Measurements from ENCODE around the gene BRSK2.

BRSK2 gene

GRCh38 chr11:1453611-1454034 lies 63.9 kb downstream of the BRSK2 start:
- TF ChIP-seq ZFP30 (CRISPR knock-in tag; IDR thresholded peaks at IDR 0.05): no peak
- TF ChIP-seq PATZ1 (CRISPR knock-in tag; IDR thresholded peaks at IDR 0.05; ENCODE audit: borderline replicate concordance): no peak
- no peak for TF ChIP-seq ZNF8 (CRISPR knock-in tag; IDR thresholded peaks at IDR 0.05)
- TF ChIP-seq ESRRG (CRISPR knock-in tag; IDR thresholded peaks at IDR 0.05): no peak
- TF ChIP-seq GLIS3 (CRISPR knock-in tag; IDR thresholded peaks at IDR 0.05): no peak
- no peak for TF ChIP-seq CSDC2 (CRISPR knock-in tag; IDR thresholded peaks at IDR 0.05)
- no peak for TF ChIP-seq ZNF70 (CRISPR knock-in tag; IDR thresholded peaks at IDR 0.05)
- no peak for TF ChIP-seq ZC3H10 (CRISPR knock-in tag; IDR thresholded peaks at IDR 0.05)
- no peak for TF ChIP-seq ARNTL (CRISPR knock-in tag; IDR thresholded peaks at IDR 0.05; ENCODE audit: borderline replicate concordance, low read depth)
- TF ChIP-seq TOX (CRISPR knock-in tag; IDR thresholded peaks at IDR 0.05; ENCODE audit: borderline replicate concordance): no peak
- no peak for TF ChIP-seq PPARA (CRISPR knock-in tag; IDR thresholded peaks at IDR 0.05; ENCODE audit: borderline replicate concordance)
- TF ChIP-seq BACH2 (CRISPR knock-in tag; IDR thresholded peaks at IDR 0.05; ENCODE audit: borderline replicate concordance): no peak
- no peak for TF ChIP-seq CSRNP3 (CRISPR knock-in tag; IDR thresholded peaks at IDR 0.05)
- ATAC-seq: peak; percentile 16; the same call in 2 of the 3 replicates

GRCh38 chr11:1454576-1454975 lies 64.8 kb downstream of the BRSK2 start:
- no peak for TF ChIP-seq TSHZ2 (CRISPR knock-in tag; IDR thresholded peaks at IDR 0.05)
- TF ChIP-seq ZC3H10 (CRISPR knock-in tag; IDR thresholded peaks at IDR 0.05): no peak
- TF ChIP-seq CREB5 (CRISPR knock-in tag; IDR thresholded peaks at IDR 0.05; ENCODE audit: low read depth): no peak
- TF ChIP-seq PPARA (CRISPR knock-in tag; IDR thresholded peaks at IDR 0.05; ENCODE audit: borderline replicate concordance): no peak
- no peak for TF ChIP-seq CSRNP3 (CRISPR knock-in tag; IDR thresholded peaks at IDR 0.05)
- TF ChIP-seq SNAI2 (CRISPR knock-in tag; IDR thresholded peaks at IDR 0.05): no peak
- no peak for TF ChIP-seq ARNTL (CRISPR knock-in tag; IDR thresholded peaks at IDR 0.05; ENCODE audit: borderline replicate concordance, low read depth)

GRCh38 chr11:1455032-1455762 lies 65.5 kb downstream of the BRSK2 start:
- no peak for ATAC-seq
- TF ChIP-seq GLIS3 (CRISPR knock-in tag; IDR thresholded peaks at IDR 0.05) (no peak), TOX (CRISPR knock-in tag; IDR thresholded peaks at IDR 0.05; ENCODE audit: borderline replicate concordance) (no peak), ZNF565 (CRISPR knock-in tag; conservative IDR thresholded peaks at IDR 0.05; ENCODE audit: low read depth) (no peak), BACH2 (CRISPR knock-in tag; IDR thresholded peaks at IDR 0.05; ENCODE audit: borderline replicate concordance) (no peak), ZFP30 (CRISPR knock-in tag; IDR thresholded peaks at IDR 0.05) (no peak), CSRNP3 (CRISPR knock-in tag; IDR thresholded peaks at IDR 0.05) (no peak), ZC3H10 (CRISPR knock-in tag; IDR thresholded peaks at IDR 0.05) (no peak), CREB5 (CRISPR knock-in tag; IDR thresholded peaks at IDR 0.05; ENCODE audit: low read depth) (no peak), PPARA (CRISPR knock-in tag; IDR thresholded peaks at IDR 0.05; ENCODE audit: borderline replicate concordance) (no peak), TCF4 (CRISPR knock-in tag; IDR thresholded peaks at IDR 0.05; ENCODE audit: borderline replicate concordance) (no peak), POU6F1 (CRISPR knock-in tag; IDR thresholded peaks at IDR 0.05; ENCODE audit: borderline replicate concordance, low read depth) (no peak), ARNTL (CRISPR knock-in tag; IDR thresholded peaks at IDR 0.05; ENCODE audit: borderline replicate concordance, low read depth) (no peak), CSDC2 (CRISPR knock-in tag; IDR thresholded peaks at IDR 0.05) (no peak)

More at GRCh38 chr11:1454576-1454975, 64.8 kb downstream of the BRSK2 start:
- ATAC-seq: no peak

All from SK-N-SH treated with all-trans-retinoic acid at 6 μM for 48 hours (cell line).